Tibial nerve (tissue), 4 donors: ENCODE results near the gene INO80.

Experiments
- CTCF ChIP-seq, 5 experiments: fragments of 200-600 bp in 3 of 5; fragments of 450-650 bp in 2 of 5; sonication (generic) in 3 of 5; IDR thresholded peaks; one replicate each; pipeline ENCODE4 v1.5.1; 2016 to 2019; ENCODE audit warnings: antibody characterized with exemption in 5 of 5, mild to moderate bottlenecking in 3 of 5, moderate library complexity in 2 of 5
- EP300 ChIP-seq, 2 donors: sonication (generic); formaldehyde crosslinking; IDR thresholded peaks; one replicate each; pipeline ENCODE4 v1.6.1; 2017; ENCODE audit warnings: antibody characterized with exemption in 2 of 2, mild to moderate bottlenecking in 1 of 2
- POLR2A ChIP-seq, 2 donors: fragments of 450-650 bp; IDR thresholded peaks; one replicate each; pipeline ENCODE4 v1.6.1; 2017; ENCODE audit warnings: antibody characterized with exemption in 2 of 2, mild to moderate bottlenecking in 2 of 2, moderate library complexity in 2 of 2

- TF ChIP-seq CTCF (IDR thresholded peaks at IDR 0.05) (no peak), POLR2A (IDR thresholded peaks at IDR 0.05) (no peak), EP300 (IDR thresholded peaks at IDR 0.05) (no peak)
Observed at GRCh38 chr15:41001524-41002214, 114.4 kb downstream of the INO80 start.
